Measurements from ENCODE around the gene DOCK4.

The DOCK4 gene

DNA sequence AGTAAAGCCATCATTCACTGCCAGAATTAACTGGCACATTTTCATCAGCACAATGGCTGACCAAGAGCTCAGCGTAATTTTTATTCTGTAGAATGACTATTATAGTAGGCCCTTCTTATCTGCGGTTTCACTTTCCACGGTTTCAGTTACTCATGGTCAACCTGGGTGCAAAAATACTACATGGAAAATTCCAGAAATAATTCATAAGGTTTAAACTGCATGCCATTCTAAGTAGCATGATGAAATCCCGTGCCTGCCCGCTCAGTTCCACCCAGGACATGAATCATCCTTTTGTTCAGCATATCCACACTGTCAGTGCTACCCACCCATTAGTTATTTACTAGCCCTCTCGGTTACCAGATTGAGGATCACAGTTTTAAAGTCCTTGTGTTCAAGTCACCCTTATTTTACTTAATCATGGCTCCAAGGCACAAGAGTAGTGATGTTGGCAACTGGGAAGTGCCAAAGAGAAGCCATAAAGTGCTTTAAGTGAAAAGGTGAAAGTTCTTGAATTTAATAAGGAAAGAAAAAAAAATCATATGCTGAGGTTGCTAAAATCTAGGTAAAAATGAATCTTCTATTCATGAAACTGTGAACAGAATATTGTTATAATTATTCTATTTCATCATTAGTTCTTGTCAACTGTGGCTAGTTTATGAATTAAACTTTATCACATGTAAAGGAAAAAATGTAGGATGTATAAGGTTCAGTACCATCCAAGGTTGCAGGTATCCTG is 204.9 kb downstream of the DOCK4 start:
- H2BK12ac ChIP-seq (ENCODE audit: low read length in 2 of 2), result no peak overlapping the region
- H3K79me1 ChIP-seq (replicated peaks; ENCODE audit: low read length, poor library complexity, severe bottlenecking), result peaks cover 11% of the 10 kb centered on the region
- H3K4me1 ChIP-seq (ENCODE audit: control insufficient read depth, insufficient read depth, low read depth, low read length), result peaks cover 1% of the 10 kb centered on the region
- no peaks in the 10 kb centered on the region for H3K27me3 ChIP-seq (ENCODE audit: control insufficient read depth in 1 of 2, insufficient read depth in 1 of 2, low read length in 2 of 2)
- H4K8ac ChIP-seq (ENCODE audit: low read length), result no peak overlapping the region
- H3K36me3 ChIP-seq (ENCODE audit: control insufficient read depth in 1 of 2, insufficient read depth in 2 of 2, low read depth in 1 of 2, low read length in 2 of 2), result peaks cover 0 to 3% of the 10 kb centered on the region in 2 experiments
- no peaks in the 10 kb centered on the region for H3K9me3 ChIP-seq (ENCODE audit: control insufficient read depth, low read length)
- no peak overlapping the region for H2BK15ac ChIP-seq (ENCODE audit: low read depth, poor library complexity, severe bottlenecking)
- no peak overlapping the region for H3K9ac ChIP-seq (ENCODE audit: low read length)
- H2BK120ac ChIP-seq (ENCODE audit: low read depth, low read length), result no peak overlapping the region
- peak; percentile 56 for DNase-seq
- no peak overlapping the region for H2BK5ac ChIP-seq (ENCODE audit: low read depth, low read length, poor library complexity, severe bottlenecking)
- peak overlapping the region in 1 of 2 experiments; percentile 19 for H3K18ac ChIP-seq (ENCODE audit: low read depth in 1 of 2, low read length in 2 of 2)
- 51% methylated on average over 5 of the region's 6 CpGs for WGBS
- H2AK5ac ChIP-seq (ENCODE audit: low read length, severe bottlenecking), result peak overlapping the region; percentile 98
- peak overlapping the region; percentile 88 for H3K27ac ChIP-seq (ENCODE audit: low read length, poor library complexity, severe bottlenecking)
- no peak overlapping the region for H3K14ac ChIP-seq (ENCODE audit: low read length in 2 of 2)
- H3K4ac ChIP-seq (ENCODE audit: low read depth in 1 of 2, low read length in 2 of 2), result no peak overlapping the region
- H2AFZ ChIP-seq (ENCODE audit: low read depth, low read length), result no peak overlapping the region
- no peak overlapping the region for H3K4me2 ChIP-seq (ENCODE audit: low read length, poor library complexity, severe bottlenecking)
- H4K91ac ChIP-seq (ENCODE audit: low read length), result no peak overlapping the region
- no peak overlapping the region for H3K4me3 ChIP-seq (ENCODE audit: insufficient read depth in 1 of 2, low read depth in 1 of 2, low read length in 2 of 2)
- H3K23ac ChIP-seq (ENCODE audit: low read length in 2 of 2), result no peak overlapping the region

DNA sequence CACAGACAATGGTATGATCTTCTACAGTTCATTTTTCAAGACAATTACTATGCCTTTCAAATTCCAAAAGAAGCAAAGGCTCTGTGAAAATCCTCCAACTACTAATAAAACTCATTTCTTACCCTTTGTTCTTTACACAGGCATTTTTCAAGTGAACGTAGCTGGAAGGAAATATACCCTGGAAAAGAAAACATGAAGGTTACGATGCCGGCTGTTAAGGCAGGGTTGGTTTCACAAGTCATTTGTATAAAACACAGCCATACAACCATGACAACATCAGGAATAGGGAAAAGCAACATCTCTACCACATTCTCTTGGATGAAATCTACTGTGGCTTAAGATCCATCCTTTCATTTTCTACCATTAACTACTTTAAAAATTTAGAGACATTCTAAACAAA is 207.9 kb downstream of the DOCK4 start:
- Histone ChIP-seq H3K14ac (ENCODE audit: low read length in 2 of 2) (no peak overlapping the region), H4K8ac (ENCODE audit: low read length) (no peak overlapping the region), H3K27me3 (ENCODE audit: control insufficient read depth in 1 of 2, insufficient read depth in 1 of 2, low read length in 2 of 2) (no peaks in the 10 kb centered on the region), H2BK5ac (ENCODE audit: low read depth, low read length, poor library complexity, severe bottlenecking) (no peak overlapping the region), H3K4me3 (ENCODE audit: insufficient read depth in 1 of 2, low read depth in 1 of 2, low read length in 2 of 2) (no peak overlapping the region), H3K36me3 (ENCODE audit: control insufficient read depth in 1 of 2, insufficient read depth in 2 of 2, low read depth in 1 of 2, low read length in 2 of 2) (peaks cover 0 to 3% of the 10 kb centered on the region in 2 experiments), H3K27ac (ENCODE audit: low read length, poor library complexity, severe bottlenecking) (no peak overlapping the region), H2BK120ac (ENCODE audit: low read depth, low read length) (no peak overlapping the region), H2BK12ac (ENCODE audit: low read length in 2 of 2) (no peak overlapping the region), H3K4ac (ENCODE audit: low read depth in 1 of 2, low read length in 2 of 2) (no peak overlapping the region), H2BK15ac (ENCODE audit: low read depth, poor library complexity, severe bottlenecking) (no peak overlapping the region), H4K91ac (ENCODE audit: low read length) (no peak overlapping the region), H2AFZ (ENCODE audit: low read depth, low read length) (no peak overlapping the region), H3K4me2 (ENCODE audit: low read length, poor library complexity, severe bottlenecking) (no peak overlapping the region), H2AK5ac (ENCODE audit: low read length, severe bottlenecking) (no peak overlapping the region), H3K9me3 (ENCODE audit: control insufficient read depth, low read length) (no peaks in the 10 kb centered on the region), H3K9ac (ENCODE audit: low read length) (no peak overlapping the region), H3K23ac (ENCODE audit: low read length in 2 of 2) (no peak overlapping the region), H3K4me1 (ENCODE audit: control insufficient read depth, insufficient read depth, low read depth, low read length) (peaks cover 3% of the 10 kb centered on the region), H3K18ac (ENCODE audit: low read depth in 1 of 2, low read length in 2 of 2) (no peak overlapping the region), H3K79me1 (replicated peaks; ENCODE audit: low read length, poor library complexity, severe bottlenecking) (peaks cover 6% of the 10 kb centered on the region)
- DNase-seq, result no peak
- 94% methylated on average over 3 of the region's 3 CpGs for WGBS

DNA sequence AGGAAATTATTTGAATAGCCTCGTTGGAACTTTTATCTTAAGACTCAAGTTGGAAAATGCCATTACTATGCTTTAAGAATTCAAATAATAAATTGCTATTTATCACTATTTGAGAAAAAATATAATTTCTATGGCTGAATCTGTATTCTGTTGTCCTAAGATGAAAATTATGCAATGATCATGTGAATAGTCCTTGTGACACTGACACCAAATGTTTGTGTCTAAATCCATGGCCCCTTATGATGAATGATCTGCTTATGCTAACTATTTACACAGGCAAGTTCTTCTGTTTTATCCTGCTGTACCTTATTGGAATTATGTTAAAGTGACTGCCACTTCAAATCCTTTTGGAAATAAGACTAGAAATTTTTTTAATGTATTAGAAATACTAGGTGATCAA is 208.7 kb downstream of the DOCK4 start:
- peaks cover 3% of the 10 kb centered on the region for H3K4me1 ChIP-seq (ENCODE audit: control insufficient read depth, insufficient read depth, low read depth, low read length)
- no peaks in the 10 kb centered on the region for H3K9me3 ChIP-seq (ENCODE audit: control insufficient read depth, low read length)
- DNase-seq, result no peak
- H2BK12ac ChIP-seq (ENCODE audit: low read length in 2 of 2), result no peak overlapping the region
- no peaks in the 10 kb centered on the region for H3K27me3 ChIP-seq (ENCODE audit: control insufficient read depth in 1 of 2, insufficient read depth in 1 of 2, low read length in 2 of 2)
- H2BK120ac ChIP-seq (ENCODE audit: low read depth, low read length), result no peak overlapping the region
- H3K14ac ChIP-seq (ENCODE audit: low read length in 2 of 2), result no peak overlapping the region
- no CpG with 5 or more reads among the region's 1 CpG for WGBS
- H3K18ac ChIP-seq (ENCODE audit: low read depth in 1 of 2, low read length in 2 of 2), result no peak overlapping the region
- H2AFZ ChIP-seq (ENCODE audit: low read depth, low read length), result no peak overlapping the region
- H3K4me3 ChIP-seq (ENCODE audit: insufficient read depth in 1 of 2, low read depth in 1 of 2, low read length in 2 of 2), result no peak overlapping the region
- no peak overlapping the region for H4K8ac ChIP-seq (ENCODE audit: low read length)
- peaks cover 6% of the 10 kb centered on the region for H3K79me1 ChIP-seq (replicated peaks; ENCODE audit: low read length, poor library complexity, severe bottlenecking)
- no peak overlapping the region for H3K27ac ChIP-seq (ENCODE audit: low read length, poor library complexity, severe bottlenecking)
- H3K23ac ChIP-seq (ENCODE audit: low read length in 2 of 2), result no peak overlapping the region
- H3K4ac ChIP-seq (ENCODE audit: low read depth in 1 of 2, low read length in 2 of 2), result no peak overlapping the region
- no peak overlapping the region for H2AK5ac ChIP-seq (ENCODE audit: low read length, severe bottlenecking)
- H3K4me2 ChIP-seq (ENCODE audit: low read length, poor library complexity, severe bottlenecking), result no peak overlapping the region
- no peak overlapping the region for H4K91ac ChIP-seq (ENCODE audit: low read length)
- H3K9ac ChIP-seq (ENCODE audit: low read length), result no peak overlapping the region
- H3K36me3 ChIP-seq (ENCODE audit: control insufficient read depth in 1 of 2, insufficient read depth in 2 of 2, low read depth in 1 of 2, low read length in 2 of 2), result peaks cover 0 to 3% of the 10 kb centered on the region in 2 experiments
- no peak overlapping the region for H2BK5ac ChIP-seq (ENCODE audit: low read depth, low read length, poor library complexity, severe bottlenecking)
- H2BK15ac ChIP-seq (ENCODE audit: low read depth, poor library complexity, severe bottlenecking), result no peak overlapping the region

GRCh38 chr7:111992601-111993000 is 213.6 kb downstream of the DOCK4 start:
- 84% methylated on average over 2 of the region's 4 CpGs for WGBS

More at GRCh38 chr7:111992601-111993000, 213.6 kb downstream of the DOCK4 start:
- Histone ChIP-seq H3K23ac (ENCODE audit: low read length in 2 of 2) (no peak overlapping the region), H3K27me3 (ENCODE audit: control insufficient read depth in 1 of 2, insufficient read depth in 1 of 2, low read length in 2 of 2) (no peaks in the 10 kb centered on the region), H2BK15ac (ENCODE audit: low read depth, poor library complexity, severe bottlenecking) (no peak overlapping the region), H2BK12ac (ENCODE audit: low read length in 2 of 2) (no peak overlapping the region), H3K9ac (ENCODE audit: low read length) (no peak overlapping the region), H3K4me1 (ENCODE audit: control insufficient read depth, insufficient read depth, low read depth, low read length) (peaks cover 1% of the 10 kb centered on the region), H2BK120ac (ENCODE audit: low read depth, low read length) (no peak overlapping the region), H4K91ac (ENCODE audit: low read length) (no peak overlapping the region), H4K8ac (ENCODE audit: low read length) (no peak overlapping the region), H3K36me3 (ENCODE audit: control insufficient read depth in 1 of 2, insufficient read depth in 2 of 2, low read depth in 1 of 2, low read length in 2 of 2) (peaks cover 9 to 11% of the 10 kb centered on the region in 2 experiments), H3K4me2 (ENCODE audit: low read length, poor library complexity, severe bottlenecking) (no peak overlapping the region), H3K4ac (ENCODE audit: low read depth in 1 of 2, low read length in 2 of 2) (no peak overlapping the region), H3K9me3 (ENCODE audit: control insufficient read depth, low read length) (no peaks in the 10 kb centered on the region), H2AK5ac (ENCODE audit: low read length, severe bottlenecking) (no peak overlapping the region), H3K18ac (ENCODE audit: low read depth in 1 of 2, low read length in 2 of 2) (no peak overlapping the region), H2AFZ (ENCODE audit: low read depth, low read length) (no peak overlapping the region), H3K14ac (ENCODE audit: low read length in 2 of 2) (no peak overlapping the region), H2BK5ac (ENCODE audit: low read depth, low read length, poor library complexity, severe bottlenecking) (no peak overlapping the region), H3K79me1 (replicated peaks; ENCODE audit: low read length, poor library complexity, severe bottlenecking) (peaks cover 4% of the 10 kb centered on the region), H3K4me3 (ENCODE audit: insufficient read depth in 1 of 2, low read depth in 1 of 2, low read length in 2 of 2) (no peak overlapping the region), H3K27ac (ENCODE audit: low read length, poor library complexity, severe bottlenecking) (no peak overlapping the region)
- peak; percentile 5 for DNase-seq
